ENCODE measurements around the gene VILL.

DNA sequence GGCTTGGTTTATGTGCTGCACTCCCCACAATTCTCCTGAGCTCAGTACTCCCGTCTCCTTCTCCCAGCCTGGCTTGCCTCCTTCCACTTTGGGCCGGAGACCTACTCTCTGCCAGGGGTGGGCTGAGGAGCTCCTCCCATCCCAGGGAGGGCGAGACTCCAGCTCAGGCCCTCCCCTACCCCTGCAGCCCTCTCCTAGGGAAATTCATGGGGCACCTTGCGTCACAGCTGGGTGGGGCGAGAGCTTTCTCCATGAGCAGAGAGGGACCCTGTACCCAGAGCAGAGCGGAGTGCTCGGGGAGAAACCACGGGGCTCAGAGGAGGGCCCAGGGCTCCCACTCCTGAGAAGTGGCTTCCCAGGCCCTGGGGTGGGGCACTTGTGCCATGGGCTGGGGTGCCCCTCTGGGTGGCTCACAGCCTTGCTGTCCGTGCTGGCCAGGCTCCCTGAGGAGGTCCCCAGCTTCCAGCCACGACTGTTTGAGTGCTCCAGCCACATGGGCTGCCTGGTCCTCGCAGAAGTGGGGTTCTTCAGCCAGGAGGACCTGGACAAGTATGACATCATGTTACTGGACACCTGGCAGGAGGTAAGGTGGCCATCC is 13.3 kb downstream of the VILL start:
- no peak for TF ChIP-seq POLR2A (IDR thresholded peaks at IDR 0.05)
- TF ChIP-seq, protein P1, sequence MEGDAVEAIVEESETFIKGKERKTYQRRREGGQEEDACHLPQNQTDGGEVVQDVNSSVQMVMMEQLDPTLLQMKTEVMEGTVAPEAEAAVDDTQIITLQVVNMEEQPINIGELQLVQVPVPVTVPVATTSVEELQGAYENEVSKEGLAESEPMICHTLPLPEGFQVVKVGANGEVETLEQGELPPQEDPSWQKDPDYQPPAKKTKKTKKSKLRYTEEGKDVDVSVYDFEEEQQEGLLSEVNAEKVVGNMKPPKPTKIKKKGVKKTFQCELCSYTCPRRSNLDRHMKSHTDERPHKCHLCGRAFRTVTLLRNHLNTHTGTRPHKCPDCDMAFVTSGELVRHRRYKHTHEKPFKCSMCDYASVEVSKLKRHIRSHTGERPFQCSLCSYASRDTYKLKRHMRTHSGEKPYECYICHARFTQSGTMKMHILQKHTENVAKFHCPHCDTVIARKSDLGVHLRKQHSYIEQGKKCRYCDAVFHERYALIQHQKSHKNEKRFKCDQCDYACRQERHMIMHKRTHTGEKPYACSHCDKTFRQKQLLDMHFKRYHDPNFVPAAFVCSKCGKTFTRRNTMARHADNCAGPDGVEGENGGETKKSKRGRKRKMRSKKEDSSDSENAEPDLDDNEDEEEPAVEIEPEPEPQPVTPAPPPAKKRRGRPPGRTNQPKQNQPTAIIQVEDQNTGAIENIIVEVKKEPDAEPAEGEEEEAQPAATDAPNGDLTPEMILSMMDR (IDR thresholded peaks at IDR 0.05): no peak
